Dermis microvascular lymphatic vessel endothelial cell (primary cell): Measurements from ENCODE around the gene ARGFX. TPM values are rescaled to one million over a fixed set of nuclear protein-coding genes. Genes with fewer than 3 reads are reported as not detected.
A peak's percentile ranks its signal among the peaks of the same experiment; 100 is the strongest.
"Not testable (repeated sequence)": the region's sequence is repeated elsewhere in the genome, so short reads cannot be mapped to it uniquely, and the experiment has no call there.

Experiments
- DNase-seq, 2 donors: peaks; one replicate each; pipeline versions ENCODE4 v3.0.0 to v3.0.0-alpha.2; 2010; ENCODE audit warnings: low read depth in 2 of 2
- total RNA-seq: library from RNA; depleted of rRNA; stranded (reverse); fragments of >200 nt; gene quantifications from 2 replicates; pipeline ENCODE4 v1.2.1, GENCODE V29; 2014

The ARGFX gene
- total RNA-seq, 1 donor from 2014 or later, result not detected

- DNase-seq, result not testable (repeated sequence)
Measured at GRCh38 chr3:121599900-121600299, 32.2 kb downstream of the ARGFX start.

- DNase-seq, result peak in 1 of 2 donors; percentile 3
Measured at GRCh38 chr3:121601212-121601812, 33.6 kb downstream of the ARGFX start.

DNA sequence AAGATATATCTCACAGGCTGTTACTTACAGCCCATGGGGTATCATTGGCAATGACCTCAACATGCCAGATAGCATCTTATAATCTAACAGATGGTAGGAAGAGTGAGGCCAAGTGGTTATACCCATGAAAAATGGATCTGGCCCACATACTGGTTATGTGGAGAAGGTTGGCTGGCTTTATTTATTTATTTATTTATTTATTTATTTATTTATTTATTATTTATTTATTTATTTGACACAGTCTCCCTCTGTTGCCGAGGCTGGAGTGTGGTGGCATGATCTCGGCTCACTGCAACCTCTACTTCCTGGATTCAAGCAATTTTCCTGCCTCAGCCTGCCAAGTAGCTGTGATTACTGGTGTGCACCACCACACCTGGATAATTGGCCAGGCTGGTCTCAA is 37.0 kb downstream of the ARGFX start:
- no peak for DNase-seq

GRCh38 chr3:121606106-121606505 is 38.4 kb downstream of the ARGFX start:
- no peak for DNase-seq

Other genes with a start within 250 kb of the ARGFX start
- gene POLQ, start 22.0 kb upstream of the ARGFX start, total RNA-seq, result 1.6 and 4.0 TPM in 2 replicates
- not detected in 2 replicates for gene FBXO40, start 25.4 kb downstream of the ARGFX start, total RNA-seq
- 17.3 and 19.8 TPM in 2 replicates for gene HCLS1, start 93.0 kb downstream of the ARGFX start, total RNA-seq
- 28.0 and 28.2 TPM in 2 replicates for gene GOLGB1, start 181.8 kb downstream of the ARGFX start, total RNA-seq